NCI-H345 treated with DMSO at 0.1 percent for 48 hours (cell line): ENCODE data around the gene HSPB9.

Experiments
- DNase-seq: peaks from one replicate; lab custom pipeline; 2025; ENCODE audit not compliant: unreplicated experiment; lab: John Stamatoyannopoulos, UW

HSPB9 gene

DNA sequence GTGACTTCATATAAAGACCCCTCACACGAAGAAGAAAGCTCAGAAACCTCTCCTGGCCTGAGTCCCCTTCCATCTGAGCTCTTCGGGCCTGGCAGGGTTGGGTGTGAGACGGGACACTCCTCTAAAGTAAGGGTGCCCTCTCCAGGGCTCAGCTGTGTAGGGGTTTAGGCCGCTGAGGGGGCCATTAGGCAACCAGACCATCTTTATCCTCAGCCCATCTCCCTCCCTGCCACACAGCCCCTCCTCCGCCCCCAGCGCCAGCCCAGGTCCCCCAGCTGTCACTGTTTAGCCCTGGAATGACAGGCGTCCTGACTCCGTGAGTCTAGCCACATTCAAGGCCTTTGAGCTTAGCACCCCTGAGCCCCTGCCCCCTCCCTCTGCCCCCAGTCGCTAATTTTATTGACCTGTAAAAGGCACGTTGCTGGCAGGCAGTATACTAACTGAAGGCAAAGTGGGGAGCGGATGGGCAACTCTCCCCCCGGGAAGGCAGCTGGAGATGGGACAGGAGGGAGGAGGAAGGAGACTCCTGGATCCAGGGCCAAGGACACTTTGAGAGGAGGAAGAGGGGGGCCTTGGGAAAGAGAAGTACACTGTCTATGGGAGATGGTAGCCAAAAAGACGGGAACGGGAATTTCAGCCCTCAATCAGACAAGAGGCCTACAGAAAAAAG is 23.7 kb upstream of the HSPB9 start:
- DNase-seq, result no peak

GRCh38 chr17:42101513-42102292 is 20.9 kb upstream of the HSPB9 start:
- peak; percentile 28 for DNase-seq

GRCh38 chr17:42103221-42103954 is 19.2 kb upstream of the HSPB9 start:
- no peak for DNase-seq

- no peak for DNase-seq
These were observed 18.3 kb upstream of the HSPB9 start for GRCh38 chr17:42104264-42104663.

- no peak for DNase-seq
These were observed 16.6 kb upstream of the HSPB9 start for GRCh38 chr17:42106009-42106408.

DNA sequence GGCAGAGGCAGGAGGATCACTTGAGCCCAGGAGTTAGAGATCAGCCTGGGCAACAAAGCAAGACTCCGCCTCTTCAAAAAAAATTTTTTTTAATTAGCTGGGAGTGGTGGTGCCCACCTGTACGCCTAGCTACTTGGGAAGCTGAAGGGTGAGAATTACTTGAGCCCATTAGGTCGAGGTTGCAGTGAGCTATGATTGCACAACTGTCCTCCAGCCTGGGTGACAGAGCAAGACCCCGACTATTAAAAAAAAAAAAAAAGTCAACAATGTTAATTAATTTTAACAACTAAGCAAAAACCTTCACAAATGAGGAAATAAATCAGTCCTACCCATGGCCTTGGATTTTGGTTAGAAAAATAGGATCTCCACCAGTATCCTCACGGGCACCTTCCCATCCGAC is 15.5 kb upstream of the HSPB9 start:
- DNase-seq, result no peak

DNA sequence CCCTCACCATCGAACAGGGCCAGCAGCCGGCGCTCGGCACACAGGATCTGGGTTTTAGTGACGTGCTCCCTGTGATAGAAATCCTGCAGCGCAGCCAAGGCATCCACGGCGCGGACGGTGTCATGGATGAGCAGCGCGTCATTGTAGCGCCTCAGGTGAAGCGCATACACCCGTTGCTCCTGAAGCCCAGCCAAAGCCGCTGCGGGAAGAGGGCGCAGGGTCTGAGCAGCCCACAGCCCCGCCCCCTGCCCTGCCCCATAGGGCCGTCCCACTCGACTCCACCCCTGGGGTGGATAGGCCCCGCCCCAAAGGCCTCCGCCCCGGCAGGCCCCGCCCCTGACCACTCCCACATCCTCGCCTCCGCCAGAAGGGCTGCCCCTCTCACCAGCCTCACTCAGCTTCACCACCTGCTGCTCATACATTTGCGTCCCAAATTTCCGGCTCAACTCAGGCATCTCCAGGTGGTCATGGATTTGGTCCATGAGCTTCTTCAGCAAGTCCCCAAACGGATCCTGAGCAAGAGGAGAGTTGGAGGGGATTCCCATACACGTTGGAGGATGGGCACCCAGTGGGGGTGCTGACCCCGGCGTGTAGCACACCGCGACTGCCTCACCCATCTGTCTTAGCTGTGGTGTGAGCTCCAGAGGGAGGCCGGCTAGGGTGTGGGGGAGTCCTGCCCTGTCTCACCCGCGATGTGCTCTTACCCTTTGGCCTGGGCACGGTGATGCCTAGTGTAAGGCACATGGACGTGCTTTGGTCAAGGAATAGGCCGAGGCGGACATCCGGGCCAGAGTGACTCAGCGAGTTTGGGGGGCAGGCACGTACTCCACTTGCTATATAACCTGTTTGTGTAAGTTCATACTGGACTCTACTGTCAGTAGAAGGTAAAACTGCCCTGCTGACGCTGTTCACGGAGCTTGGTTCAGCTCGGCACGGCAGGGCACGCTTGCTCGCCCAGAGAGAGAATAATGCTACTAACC is 14.7 kb upstream of the HSPB9 start:
- peak; percentile 42 for DNase-seq

DNA sequence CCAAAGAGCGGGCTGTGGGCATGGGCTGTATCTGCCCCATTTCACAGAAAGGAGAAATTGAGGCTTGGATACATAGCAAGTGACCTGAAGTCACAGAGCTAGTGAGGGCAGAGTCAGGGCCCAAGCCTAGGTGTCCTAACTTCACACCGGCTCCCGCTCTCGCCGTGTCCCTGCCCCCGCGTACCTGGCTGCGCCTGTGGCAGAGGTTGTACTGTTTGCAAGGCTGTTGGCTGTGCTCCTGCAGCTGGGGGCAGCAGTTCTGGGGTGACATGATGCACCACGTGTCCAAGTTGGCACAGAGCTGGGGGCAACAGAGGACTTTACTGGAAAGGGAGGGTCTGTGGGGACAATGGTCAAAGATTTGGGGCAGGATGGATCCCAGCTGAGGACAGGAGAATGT is 13.5 kb upstream of the HSPB9 start:
- DNase-seq, result no peak

- DNase-seq, result no peak
These were observed 12.0 kb upstream of the HSPB9 start for GRCh38 chr17:42110301-42111264.

DNA sequence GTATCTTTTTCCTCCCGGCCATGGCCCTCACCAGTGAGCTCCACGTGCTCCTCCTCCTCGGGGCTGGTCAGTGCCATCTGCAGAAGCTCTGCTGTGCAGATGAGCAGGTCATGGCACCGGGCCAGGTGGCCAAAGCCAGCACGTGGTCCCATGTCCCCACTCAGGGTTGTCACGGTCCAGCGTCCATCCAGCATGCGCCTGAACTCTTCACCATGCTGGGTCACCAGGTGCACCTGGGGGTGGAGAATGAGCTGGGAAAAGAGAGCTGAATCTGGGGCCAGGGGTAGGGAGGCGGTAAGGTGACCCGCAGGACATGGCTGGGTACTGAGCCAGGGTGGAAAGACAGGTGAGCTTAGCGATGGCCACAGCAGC is 11.4 kb upstream of the HSPB9 start:
- no peak for DNase-seq

GRCh38 chr17:42111871-42112551 is 10.6 kb upstream of the HSPB9 start:
- no peak for DNase-seq

DNA sequence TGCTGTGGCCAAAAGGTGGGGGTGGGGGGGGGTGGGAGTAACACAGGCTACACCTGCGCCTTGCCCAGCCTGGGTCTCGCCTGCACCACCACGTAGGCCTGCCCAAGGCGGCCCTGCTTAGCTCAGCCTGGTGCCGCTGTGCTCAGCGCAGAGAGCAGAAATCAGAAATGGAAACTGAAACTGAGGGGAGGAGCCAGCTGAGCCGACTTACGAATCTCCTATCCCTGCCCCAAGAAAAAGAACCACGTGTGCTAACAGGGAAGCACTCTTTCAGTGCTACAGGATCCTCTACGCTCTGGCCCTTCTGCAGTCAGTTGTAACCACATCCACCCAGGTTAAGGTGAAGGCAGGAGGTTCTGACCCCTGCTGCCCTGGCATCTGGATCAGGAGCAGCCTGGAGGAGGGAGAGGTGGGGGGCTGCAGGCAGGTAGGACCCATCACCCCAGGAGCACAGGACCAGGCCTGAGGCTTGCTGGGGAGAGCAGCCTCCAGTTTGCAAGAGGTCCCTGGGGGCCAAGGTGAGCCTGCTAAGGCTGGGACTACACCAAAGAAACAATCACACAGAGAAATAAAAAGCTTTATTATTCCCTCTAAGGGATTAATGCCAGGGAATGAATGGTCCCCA is 9.9 kb upstream of the HSPB9 start, which contains the start of gene DHX58:
Gene DHX58 (minus strand): TSS at position 163 of the 625 bp plus-strand sequence. CDS start 822 bp downstream, outside the sequence.
- DNase-seq, result no peak

- DNase-seq, result no peak
These were observed 9.1 kb upstream of the HSPB9 start for GRCh38 chr17:42113293-42114069.

- DNase-seq, result no peak
These were observed 8.5 kb upstream of the HSPB9 start for GRCh38 chr17:42114118-42114517.

- DNase-seq, result peak; percentile 47
These were observed 5.8 kb upstream of the HSPB9 start for GRCh38 chr17:42116705-42117396.

DNA sequence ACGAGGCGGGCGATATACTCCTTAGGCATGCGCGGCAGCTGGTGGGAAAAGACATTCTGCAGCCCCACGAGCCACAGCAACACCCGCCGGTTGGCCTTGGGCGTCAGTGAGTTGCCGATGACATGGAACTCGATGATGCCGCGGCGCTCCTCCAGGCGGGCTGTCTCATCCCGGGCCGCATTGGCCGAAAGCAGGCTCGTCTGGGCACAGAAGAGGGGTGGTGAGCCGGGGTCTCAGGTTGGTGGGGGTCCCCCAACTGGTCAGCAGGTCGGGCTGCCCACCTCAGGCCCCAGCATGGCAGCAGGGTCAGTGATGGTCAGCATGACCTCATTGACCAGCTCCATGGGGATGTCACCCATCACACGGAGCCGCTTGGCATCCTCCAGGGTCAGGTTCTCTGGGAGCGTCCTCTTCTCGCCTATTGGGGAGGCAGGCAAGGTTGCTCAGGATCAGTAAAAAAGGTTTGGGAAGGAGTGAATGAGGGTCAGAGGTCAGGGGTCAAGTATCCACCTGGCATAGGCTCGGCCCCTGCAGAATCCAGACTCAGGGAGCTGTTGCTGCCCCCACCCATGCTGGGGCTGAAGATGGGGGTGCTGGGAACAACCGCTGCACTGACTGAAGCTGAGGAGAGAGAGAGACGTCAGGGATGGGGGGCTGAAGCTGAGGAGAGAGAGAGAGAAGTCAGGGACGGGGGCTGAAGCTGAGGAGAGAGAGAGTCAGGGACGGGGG is 5.0 kb upstream of the HSPB9 start:
- no peak for DNase-seq

DNA sequence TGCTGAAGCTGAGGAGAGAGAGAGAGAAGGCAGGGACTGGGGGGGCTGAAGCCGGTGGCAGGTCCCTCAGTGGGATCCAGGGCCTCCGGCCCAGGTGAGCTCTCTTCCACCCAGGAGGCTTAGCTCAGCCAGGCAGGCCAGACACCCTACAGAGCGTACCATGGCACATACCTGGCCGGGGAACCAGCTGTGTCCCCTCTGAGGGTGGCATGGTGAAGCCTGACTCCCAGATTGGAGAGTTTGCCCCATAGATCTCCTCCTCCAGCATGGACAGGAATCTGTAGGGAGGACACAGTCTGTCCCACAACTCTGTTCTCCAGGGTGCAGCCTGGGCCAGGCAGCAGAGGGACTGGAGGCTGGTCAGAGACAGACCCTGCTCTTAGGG is 4.5 kb upstream of the HSPB9 start:
- DNase-seq, result no peak
